Uterus (tissue), 4 donors: ENCODE data around the gene ASB15. TPM values are rescaled to one million over a fixed set of nuclear protein-coding genes. Genes with fewer than 3 reads are reported as not detected.

Experiments used
- DNase-seq, 2 donors: peaks; one replicate each; pipeline ENCODE4 v3.0.0-alpha.2; 2019 to 2020
- H3K27ac ChIP-seq, 2 donors: fragments of 200-600 bp; sonication (generic); 1 replicate in 1 of 2; 2 replicates in 1 of 2; pipeline ENCODE4 v1.5.1; 2016 to 2018
- H3K27me3 ChIP-seq, 2 donors: fragments of 200-600 bp; sonication (generic); one replicate each; pipeline ENCODE4 v1.5.1; 2018 to 2019; ENCODE audit warnings: control low read depth in 1 of 2
- H3K36me3 ChIP-seq, 2 donors: fragments of 200-600 bp; sonication (generic); one replicate each; pipeline ENCODE4 v1.5.1; 2019; ENCODE audit warnings: control low read depth in 1 of 2
- H3K4me1 ChIP-seq, 2 donors: fragments of 200-600 bp; sonication (generic); one replicate each; pipeline ENCODE4 v1.5.1; 2018 to 2019; ENCODE audit warnings: control low read depth in 1 of 2
- H3K4me3 ChIP-seq, 2 donors: fragments of 200-600 bp; sonication (generic); 1 replicate in 1 of 2; 2 replicates in 1 of 2; pipeline ENCODE4 v1.5.1; 2018 to 2019; ENCODE audit warnings: mild to moderate bottlenecking in 1 of 2
- H3K9me3 ChIP-seq, 2 donors: fragments of 200-600 bp; sonication (generic); one replicate each; pipeline ENCODE4 v1.5.1; 2019; ENCODE audit warnings: control low read depth in 1 of 2
- POLR2A ChIP-seq, 2 donors: fragments of 450-650 bp; IDR thresholded peaks; one replicate each; pipeline ENCODE4 v1.6.1; 2016; ENCODE audit warnings: antibody characterized with exemption in 2 of 2, mild to moderate bottlenecking in 1 of 2, moderate library complexity in 1 of 2
- intact Hi-C: fragments of 100-400 bp; cut with DNase I; formaldehyde crosslinking; loops from one replicate; pipeline ENCODE4 v1.15.1; 2023; ENCODE audit warnings: low total_unique reads
- total RNA-seq, 4 donors: library from RNA; depleted of rRNA in 3 of 4; stranded (reverse); fragments of >200 nt in 3 of 4; gene quantifications; one replicate each; pipeline versions ENCODE4 v1.1.0 to v1.2.4, GENCODE V29; 2014 to 2023
- TF ChIP-seq, protein P1 (sequence below), 4 experiments: fragments of 200-600 bp in 2 of 4; fragments of 450-650 bp in 2 of 4; sonication (generic) in 2 of 4; IDR thresholded peaks; one replicate each; pipeline ENCODE4 v1.5.1; 2016 to 2019; ENCODE audit warnings: antibody characterized with exemption in 4 of 4, mild to moderate bottlenecking in 2 of 4, moderate library complexity in 1 of 4
- donor health status: DM: yes; HTN: yes; CAD: no.

The ASB15 gene
- total RNA-seq, 4 donors from 2014 or later, result not detected

- no peaks in the 10 kb centered on the region for H3K9me3 ChIP-seq
- no peaks in the 10 kb centered on the region for H3K4me1 ChIP-seq
- DNase-seq, result no peak
- H3K36me3 ChIP-seq, result no peaks in the 10 kb centered on the region
- intact Hi-C loops, result no loop called here
- H3K27ac ChIP-seq, result no peak overlapping the region
- TF ChIP-seq, protein P1, sequence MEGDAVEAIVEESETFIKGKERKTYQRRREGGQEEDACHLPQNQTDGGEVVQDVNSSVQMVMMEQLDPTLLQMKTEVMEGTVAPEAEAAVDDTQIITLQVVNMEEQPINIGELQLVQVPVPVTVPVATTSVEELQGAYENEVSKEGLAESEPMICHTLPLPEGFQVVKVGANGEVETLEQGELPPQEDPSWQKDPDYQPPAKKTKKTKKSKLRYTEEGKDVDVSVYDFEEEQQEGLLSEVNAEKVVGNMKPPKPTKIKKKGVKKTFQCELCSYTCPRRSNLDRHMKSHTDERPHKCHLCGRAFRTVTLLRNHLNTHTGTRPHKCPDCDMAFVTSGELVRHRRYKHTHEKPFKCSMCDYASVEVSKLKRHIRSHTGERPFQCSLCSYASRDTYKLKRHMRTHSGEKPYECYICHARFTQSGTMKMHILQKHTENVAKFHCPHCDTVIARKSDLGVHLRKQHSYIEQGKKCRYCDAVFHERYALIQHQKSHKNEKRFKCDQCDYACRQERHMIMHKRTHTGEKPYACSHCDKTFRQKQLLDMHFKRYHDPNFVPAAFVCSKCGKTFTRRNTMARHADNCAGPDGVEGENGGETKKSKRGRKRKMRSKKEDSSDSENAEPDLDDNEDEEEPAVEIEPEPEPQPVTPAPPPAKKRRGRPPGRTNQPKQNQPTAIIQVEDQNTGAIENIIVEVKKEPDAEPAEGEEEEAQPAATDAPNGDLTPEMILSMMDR (IDR thresholded peaks at IDR 0.05), result no peak
- no peak for TF ChIP-seq POLR2A (IDR thresholded peaks at IDR 0.05)
- H3K4me3 ChIP-seq, result no peak overlapping the region
- H3K27me3 ChIP-seq, result no peaks in the 10 kb centered on the region
Observed at GRCh38 chr7:123570390-123571182, 31.0 kb upstream of the ASB15 start.

DNA sequence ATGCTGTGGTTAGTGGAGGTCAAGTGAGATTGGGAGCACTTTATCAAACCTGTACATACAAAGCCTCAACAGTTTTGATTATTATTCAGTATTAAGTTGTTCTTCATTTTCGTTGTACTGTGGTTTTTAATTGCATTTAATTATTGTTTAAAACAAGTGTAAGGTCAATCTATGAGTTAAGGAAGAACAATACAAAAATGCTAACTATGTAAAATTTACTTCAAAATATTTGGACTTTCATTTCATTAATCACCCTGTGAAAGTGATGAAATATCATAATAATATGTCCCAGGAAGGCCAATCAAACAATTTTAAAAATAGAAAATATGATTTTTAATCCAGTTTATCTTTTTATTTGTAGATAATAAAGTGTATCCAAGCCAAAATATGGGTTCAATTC, 30.4 kb upstream of the ASB15 start:
- no peaks in the 10 kb centered on the region for H3K4me1 ChIP-seq
- H3K9me3 ChIP-seq, result no peaks in the 10 kb centered on the region
- H3K27ac ChIP-seq, result no peak overlapping the region
- TF ChIP-seq, protein P1 (IDR thresholded peaks at IDR 0.05), result no peak
- TF ChIP-seq POLR2A (IDR thresholded peaks at IDR 0.05), result no peak
- H3K36me3 ChIP-seq, result no peaks in the 10 kb centered on the region
- intact Hi-C loops, result no loop called here
- no peaks in the 10 kb centered on the region for H3K27me3 ChIP-seq
- no peak overlapping the region for H3K4me3 ChIP-seq
- DNase-seq, result no peak

- Histone ChIP-seq H3K4me3 (no peak overlapping the region), H3K27me3 (no peaks in the 10 kb centered on the region), H3K36me3 (no peaks in the 10 kb centered on the region), H3K9me3 (no peaks in the 10 kb centered on the region), H3K27ac (no peak overlapping the region), H3K4me1 (no peaks in the 10 kb centered on the region)
- TF ChIP-seq POLR2A (IDR thresholded peaks at IDR 0.05), result no peak
- TF ChIP-seq, protein P1 (IDR thresholded peaks at IDR 0.05), result no peak
- DNase-seq, result no peak
- intact Hi-C loops, result no loop called here
Observed at GRCh38 chr7:123571684-123572083, 29.9 kb upstream of the ASB15 start.

GRCh38 chr7:123573341-123573740, 28.3 kb upstream of the ASB15 start:
- intact Hi-C loops, result no loop called here

DNA sequence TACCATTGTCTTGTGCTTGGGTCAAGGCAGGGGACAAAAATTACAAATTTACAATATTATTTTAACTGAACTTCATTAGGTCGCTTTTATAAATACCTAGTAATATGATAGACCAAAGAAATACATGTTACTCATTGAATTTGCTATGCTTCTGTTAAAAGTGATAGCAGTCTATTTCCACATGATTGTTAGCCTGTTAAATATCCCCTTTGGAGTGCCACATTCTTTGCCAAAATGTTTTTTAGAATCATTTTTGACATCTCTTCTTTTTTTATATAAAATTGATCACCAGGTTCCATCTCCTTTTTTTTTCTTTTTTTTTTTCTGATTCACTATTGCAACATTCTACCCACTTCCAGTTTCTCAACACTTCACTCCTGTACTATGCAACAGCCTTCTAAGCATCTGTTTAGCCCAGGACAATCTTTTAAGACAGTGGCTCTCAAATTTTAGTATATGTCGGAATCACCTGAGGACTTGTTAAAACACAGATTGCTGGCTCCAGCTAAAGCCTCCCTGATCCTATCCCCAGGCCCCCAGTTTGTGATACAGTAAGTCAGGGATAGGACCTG, 27.6 kb upstream of the ASB15 start:
- no peak for DNase-seq
- Histone ChIP-seq H3K36me3 (no peaks in the 10 kb centered on the region), H3K27ac (no peak overlapping the region), H3K4me3 (no peak overlapping the region), H3K4me1 (no peaks in the 10 kb centered on the region), H3K9me3 (no peaks in the 10 kb centered on the region), H3K27me3 (no peaks in the 10 kb centered on the region)
- TF ChIP-seq, protein P1 (IDR thresholded peaks at IDR 0.05), result no peak
- TF ChIP-seq POLR2A (IDR thresholded peaks at IDR 0.05), result no peak
- intact Hi-C loops, result no loop called here

More at GRCh38 chr7:123573341-123573740, 28.3 kb upstream of the ASB15 start:
- Histone ChIP-seq H3K36me3 (no peaks in the 10 kb centered on the region), H3K4me1 (no peaks in the 10 kb centered on the region), H3K9me3 (no peaks in the 10 kb centered on the region), H3K27ac (no peak overlapping the region), H3K4me3 (no peak overlapping the region), H3K27me3 (no peaks in the 10 kb centered on the region)
- no peak for DNase-seq
- no peak for TF ChIP-seq POLR2A (IDR thresholded peaks at IDR 0.05)
- TF ChIP-seq, protein P1 (IDR thresholded peaks at IDR 0.05), result no peak
